HCT116 (cell line): ENCODE measurements around the gene GPC5. TPM values are rescaled to one million over a fixed set of nuclear protein-coding genes. Genes with fewer than 3 reads are reported as not detected.

Experiments used
- ATAC-seq: fragments of 200-7000 bp; cut with Tn5 transposase; 2 replicates; pipeline ENCODE4 v1.9.1; 2020; ENCODE audit warnings: mild to moderate bottlenecking, moderate library complexity
- BruUV-seq: library from RNA; stranded (reverse); fragments of 400-500 nt; replicated peaks from 2 replicates; lab custom pipeline; 2021; lab: Mats Ljungman, UMichigan
- CTCF ChIA-PET: fragments of 300-600 bp; sonication (Branson Sonifier 250); formaldehyde crosslinking; loops from one replicate; lab custom pipeline; 2021; ENCODE audit warnings: antibody characterized with exemption; lab: Charles Lee
- POLR2A ChIA-PET: fragments of 300-600, 350-600 bp; sonication (Branson Sonifier 250); formaldehyde crosslinking; loops from one replicate; lab custom pipeline; 2021; ENCODE audit warnings: antibody characterized with exemption; lab: Charles Lee
- RAD21 ChIA-PET, 2 experiments: fragments of 300-600 bp; sonication (Branson Sonifier 250); formaldehyde crosslinking; loops; one replicate each; lab custom pipeline; 2023; ENCODE audit warnings: low total read pairs in 2 of 2; ENCODE audit not compliant: uncharacterized antibody in 2 of 2, unreplicated experiment in 2 of 2, low non-redundant PET in 1 of 2; lab: Charles Lee
- DNase-seq: peaks from one replicate; pipeline ENCODE4 v3.0.0-alpha.2; 2010; ENCODE audit warnings: low read depth, low spot score
- H2AFZ ChIP-seq: fragments of 200-600 bp; shearing (Covaris generic), sonication (generic); 2 replicates; pipeline ENCODE4 v1.6.1; 2017; ENCODE audit warnings: low read depth, mixed run types, mixed read lengths, antibody characterized with exemption, low read length; ENCODE audit not compliant: poor library complexity, severe bottlenecking
- H3K27ac ChIP-seq: 2 replicates; pipeline ENCODE4 v1.5.1; 2012; ENCODE audit warnings: low read depth, low read length
- H3K27me3 ChIP-seq: fragments of 200-600 bp; sonication (generic); 2 replicates; pipeline ENCODE4 v1.6.1; 2016; ENCODE audit warnings: mixed run types, low read length, mixed read lengths; ENCODE audit not compliant: insufficient read depth
- H3K36me3 ChIP-seq, 2 experiments: fragments of 200-500 bp in 1 of 2; fragments of 200-600 bp in 1 of 2; sonication (Bioruptor generic) in 1 of 2; sonication (generic) in 1 of 2; 2 replicates each; pipeline versions ENCODE4 v1.5.1 to v1.6.1; 2014 to 2016; ENCODE audit warnings: low read length in 2 of 2, inconsistent platforms in 1 of 2, mixed read lengths in 1 of 2, mixed run types in 1 of 2; ENCODE audit not compliant: insufficient read depth in 2 of 2, control insufficient read depth in 1 of 2
- H3K4me1 ChIP-seq, 2 experiments: fragments of 200-600 bp in 1 of 2; sonication (generic) in 1 of 2; 2 replicates each; pipeline versions ENCODE4 v1.5.1 to v1.6.1; 2012 to 2017; ENCODE audit warnings: low read length in 2 of 2, inconsistent platforms in 1 of 2, mild to moderate bottlenecking in 1 of 2, mixed read lengths in 1 of 2, mixed run types in 1 of 2, moderate library complexity in 1 of 2; ENCODE audit not compliant: insufficient read depth in 2 of 2, control insufficient read depth in 1 of 2
- H3K4me2 ChIP-seq: fragments of 200-600 bp; sonication (generic); 2 replicates; pipeline ENCODE4 v1.6.1; 2017; ENCODE audit warnings: mixed run types, low read length, mixed read lengths
- H3K4me3 ChIP-seq, 2 experiments: fragments of 200-600 bp in 1 of 2; sonication (generic) in 1 of 2; replicated peaks in 1 of 2; 2 replicates each; pipeline ENCODE4 v1.5.1; 2011 to 2016; ENCODE audit warnings: low read length in 2 of 2, control low read depth in 1 of 2, low read depth in 1 of 2, mild to moderate bottlenecking in 1 of 2, mixed read lengths in 1 of 2, mixed run types in 1 of 2
- H3K79me2 ChIP-seq: fragments of 200-600 bp; sonication (generic); 2 replicates; pipeline ENCODE4 v1.6.1; 2017; ENCODE audit warnings: mild to moderate bottlenecking, mixed run types, low read length, moderate library complexity, mixed read lengths; ENCODE audit not compliant: insufficient read depth
- H3K9ac ChIP-seq: fragments of 200-600 bp; sonication (generic); 2 replicates; pipeline ENCODE4 v1.6.1; 2016; ENCODE audit warnings: low read length, mixed read lengths
- H3K9me2 ChIP-seq: fragments of 200-600 bp; sonication (generic), shearing (Covaris generic); 2 replicates; pipeline ENCODE4 v1.6.1; 2017; ENCODE audit warnings: mixed run types, mild to moderate bottlenecking, moderate library complexity; ENCODE audit not compliant: insufficient read depth
- H3K9me3 ChIP-seq, 2 experiments: fragments of 200-500 bp in 1 of 2; fragments of 200-600 bp in 1 of 2; sonication (Bioruptor generic) in 1 of 2; sonication (generic) in 1 of 2; 2 replicates each; pipeline ENCODE4 v1.6.1; 2014 to 2017; ENCODE audit warnings: low read length in 2 of 2, mixed read lengths in 2 of 2, inconsistent platforms in 1 of 2, low read depth in 1 of 2, mild to moderate bottlenecking in 1 of 2, mixed run types in 1 of 2, moderate library complexity in 1 of 2; ENCODE audit not compliant: control insufficient read depth in 1 of 2, insufficient read depth in 1 of 2
- H4K20me1 ChIP-seq: fragments of 200-600 bp; sonication (generic), shearing (Covaris generic); 2 replicates; pipeline ENCODE4 v1.6.1; 2017; ENCODE audit warnings: mixed run types, mild to moderate bottlenecking, moderate library complexity; ENCODE audit not compliant: insufficient read depth
- CBX3 ChIP-seq: IDR thresholded peaks from 2 replicates; pipeline ENCODE4 v1.6.1; 2012; ENCODE audit warnings: low read depth
- CEBPB ChIP-seq: IDR thresholded peaks from 2 replicates; pipeline ENCODE4 v1.6.1; 2012; ENCODE audit warnings: low read depth
- EGR1 ChIP-seq: IDR thresholded peaks from 2 replicates; pipeline ENCODE4 v1.6.1; 2012; ENCODE audit warnings: low read depth
- ELF1 ChIP-seq: IDR thresholded peaks from 2 replicates; pipeline ENCODE4 v1.6.1; 2012; ENCODE audit warnings: low read depth, borderline replicate concordance
- EZH2 ChIP-seq: fragments of 200-600 bp; sonication (generic); IDR thresholded peaks from 2 replicates; pipeline ENCODE4 v1.6.1; 2017; ENCODE audit warnings: antibody characterized with exemption, mixed run types
- EZH2phosphoT487 ChIP-seq: fragments of 200-600 bp; IDR thresholded peaks from 2 replicates; pipeline ENCODE4 v1.6.1; 2018; ENCODE audit warnings: antibody characterized with exemption, borderline replicate concordance
- POLR2A ChIP-seq: IDR thresholded peaks from 2 replicates; pipeline ENCODE4 v1.7.0; 2011; ENCODE audit warnings: borderline replicate concordance; ENCODE audit not compliant: insufficient read depth, insufficient read length; ENCODE audit errors: extremely low read depth
- RAD21 ChIP-seq: IDR thresholded peaks from 2 replicates; pipeline ENCODE4 v1.6.1; 2012; ENCODE audit warnings: low read depth, mild to moderate bottlenecking
- REST ChIP-seq: IDR thresholded peaks from 2 replicates; pipeline ENCODE4 v1.6.1; 2012; ENCODE audit warnings: low read depth
- SIN3A ChIP-seq: IDR thresholded peaks from 2 replicates; pipeline ENCODE4 v1.6.1; 2012; ENCODE audit warnings: low read depth
- SP1 ChIP-seq: IDR thresholded peaks from 2 replicates; pipeline ENCODE4 v1.6.1; 2012; ENCODE audit warnings: low read depth
- SRF ChIP-seq: IDR thresholded peaks from 2 replicates; pipeline ENCODE4 v1.6.1; 2012; ENCODE audit warnings: low read depth
- ZNF274 ChIP-seq: fragments of 200-500 bp; sonication (Bioruptor generic); IDR thresholded peaks from 2 replicates; pipeline ENCODE4 v1.6.1; 2014; ENCODE audit warnings: mild to moderate bottlenecking, low read depth, low read length, inconsistent platforms
- intact Hi-C: fragments of 100-400 bp; cut with micrococcal nuclease; formaldehyde crosslinking; loops from 2 replicates; pipeline ENCODE4 v1.10.0; 2022
- total RNA-seq: library from RNA; stranded (reverse); gene quantifications from one replicate; pipeline ENCODE4 v1.2.1, GENCODE V29; 2021; ENCODE audit not compliant: unreplicated experiment
- TF ChIP-seq, protein P1 (sequence below): IDR thresholded peaks from 2 replicates; pipeline ENCODE4 v1.6.1; 2011; ENCODE audit warnings: mild to moderate bottlenecking, low read length, moderate library complexity; ENCODE audit not compliant: insufficient replicate concordance; ENCODE audit errors: extremely low read depth
- TF ChIP-seq, protein P2 (sequence below): IDR thresholded peaks from 2 replicates; pipeline ENCODE4 v1.6.1; 2012
- TF ChIP-seq, protein P3 (sequence below): IDR thresholded peaks from 2 replicates; pipeline ENCODE4 v1.6.1; 2012

Gene GPC5
- total RNA-seq, 1 experiment from 2014 or later, result not detected

DNA sequence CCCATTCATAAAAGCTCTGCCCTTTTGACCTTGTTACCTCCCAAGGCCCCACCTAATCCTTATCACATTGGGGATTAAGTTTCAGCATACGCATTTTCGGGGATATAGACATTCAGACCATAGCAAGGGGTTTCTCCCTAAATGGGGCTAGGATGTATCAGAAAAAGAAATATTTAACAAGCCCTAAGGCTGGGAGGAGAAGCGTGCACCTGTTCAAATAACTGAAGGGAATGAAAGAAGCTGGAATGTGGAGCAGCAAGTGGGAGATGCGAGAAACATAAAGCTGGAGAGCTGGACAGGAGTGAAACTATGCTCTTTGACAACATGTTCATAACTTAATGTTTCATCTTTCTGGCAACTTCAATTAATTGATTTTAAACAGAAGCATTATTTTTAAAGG, 1016.4 kb downstream of the GPC5 start:
- H3K4me2 ChIP-seq, result no peak overlapping the region
- no peaks in the 10 kb centered on the region for H3K27me3 ChIP-seq
- CTCF ChIA-PET, result no interaction called here
- H3K9ac ChIP-seq, result no peak overlapping the region
- H4K20me1 ChIP-seq, result no peaks in the 10 kb centered on the region
- no peaks in the 10 kb centered on the region for H3K4me1 ChIP-seq
- DNase-seq, result no peak
- no peak overlapping the region for H2AFZ ChIP-seq
- no peak for ATAC-seq
- H3K4me3 ChIP-seq, result no peak overlapping the region
- RAD21 ChIA-PET, result no interaction called here
- POLR2A ChIA-PET, result no interaction called here
- H3K9me2 ChIP-seq, result no peaks in the 10 kb centered on the region
- no peak overlapping the region for H3K27ac ChIP-seq
- BruUV-seq, result no TSS peak
- peaks cover 11 to 16% of the 10 kb centered on the region in 2 experiments; a peak in 2 of 4 replicates for H3K9me3 ChIP-seq
- no peaks in the 10 kb centered on the region for H3K36me3 ChIP-seq
- no peaks in the 10 kb centered on the region for H3K79me2 ChIP-seq
- TF ChIP-seq EZH2phosphoT487, result no peak
- TF ChIP-seq SP1, result no peak
- TF ChIP-seq ZNF274, result no peak
- TF ChIP-seq, protein P1, sequence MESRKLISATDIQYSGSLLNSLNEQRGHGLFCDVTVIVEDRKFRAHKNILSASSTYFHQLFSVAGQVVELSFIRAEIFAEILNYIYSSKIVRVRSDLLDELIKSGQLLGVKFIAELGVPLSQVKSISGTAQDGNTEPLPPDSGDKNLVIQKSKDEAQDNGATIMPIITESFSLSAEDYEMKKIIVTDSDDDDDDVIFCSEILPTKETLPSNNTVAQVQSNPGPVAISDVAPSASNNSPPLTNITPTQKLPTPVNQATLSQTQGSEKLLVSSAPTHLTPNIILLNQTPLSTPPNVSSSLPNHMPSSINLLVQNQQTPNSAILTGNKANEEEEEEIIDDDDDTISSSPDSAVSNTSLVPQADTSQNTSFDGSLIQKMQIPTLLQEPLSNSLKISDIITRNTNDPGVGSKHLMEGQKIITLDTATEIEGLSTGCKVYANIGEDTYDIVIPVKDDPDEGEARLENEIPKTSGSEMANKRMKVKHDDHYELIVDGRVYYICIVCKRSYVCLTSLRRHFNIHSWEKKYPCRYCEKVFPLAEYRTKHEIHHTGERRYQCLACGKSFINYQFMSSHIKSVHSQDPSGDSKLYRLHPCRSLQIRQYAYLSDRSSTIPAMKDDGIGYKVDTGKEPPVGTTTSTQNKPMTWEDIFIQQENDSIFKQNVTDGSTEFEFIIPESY, result no peak
- TF ChIP-seq CEBPB, result no peak
- no peak for TF ChIP-seq SRF
- TF ChIP-seq RAD21, result no peak
- TF ChIP-seq, protein P2, sequence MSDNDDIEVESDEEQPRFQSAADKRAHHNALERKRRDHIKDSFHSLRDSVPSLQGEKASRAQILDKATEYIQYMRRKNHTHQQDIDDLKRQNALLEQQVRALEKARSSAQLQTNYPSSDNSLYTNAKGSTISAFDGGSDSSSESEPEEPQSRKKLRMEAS, result no peak
- TF ChIP-seq POLR2A, result no peak
- TF ChIP-seq, protein P3, sequence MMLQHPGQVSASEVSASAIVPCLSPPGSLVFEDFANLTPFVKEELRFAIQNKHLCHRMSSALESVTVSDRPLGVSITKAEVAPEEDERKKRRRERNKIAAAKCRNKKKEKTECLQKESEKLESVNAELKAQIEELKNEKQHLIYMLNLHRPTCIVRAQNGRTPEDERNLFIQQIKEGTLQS, result no peak
- no peak for TF ChIP-seq REST
- no peak for TF ChIP-seq ELF1
- TF ChIP-seq EZH2, result no peak
- TF ChIP-seq CBX3, result no peak
- no peak for TF ChIP-seq SIN3A
- TF ChIP-seq EGR1, result no peak
- intact Hi-C loops, result no loop called here
